ENCODE measurements around the gene PI4KA. TPM values are rescaled to one million over a fixed set of nuclear protein-coding genes. Genes with fewer than 3 reads are reported as not detected.

Gene PI4KA
- total and polyA plus RNA-seq, 2 of the 13 experiments (the other 11 are each of a cell fraction or from before 2014, with no cell fraction given): 27.4 to 56.4 TPM

DNA sequence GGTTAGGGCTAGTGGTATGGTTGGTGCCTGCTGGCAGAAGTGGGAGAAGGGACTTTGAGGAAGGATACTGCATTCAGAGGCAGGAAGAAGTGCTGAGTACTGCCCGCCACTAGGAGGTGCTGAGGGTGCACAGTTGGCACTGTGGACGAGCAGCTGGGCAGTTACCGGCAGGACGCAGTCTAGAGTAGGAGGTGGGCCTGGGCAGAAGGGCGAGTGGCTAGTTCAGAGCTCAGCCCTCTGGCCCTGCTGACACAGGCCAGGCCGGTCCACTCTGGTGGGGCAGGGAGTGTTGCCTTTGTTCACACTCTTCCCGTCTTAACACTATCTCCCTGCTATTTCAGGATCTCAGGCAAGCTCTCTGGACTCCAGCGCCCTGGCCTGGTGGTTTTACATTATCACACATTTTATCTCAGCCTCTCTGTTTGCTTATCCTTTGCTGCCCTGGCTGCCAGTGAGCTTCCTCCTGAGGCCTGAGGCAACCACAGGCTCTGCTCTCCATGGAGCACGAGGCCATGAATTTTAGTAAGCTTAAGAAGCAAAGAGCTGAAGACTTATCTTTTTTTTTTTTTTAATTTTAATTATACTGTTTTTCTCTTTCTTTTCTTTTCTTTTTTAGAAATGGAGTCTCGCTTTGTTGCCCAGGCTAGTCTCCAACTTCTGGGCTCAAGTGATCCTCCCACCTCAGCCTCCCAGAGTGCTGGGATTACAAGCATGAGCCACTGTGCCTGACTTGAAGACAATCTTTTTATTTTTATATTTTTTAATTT lies 27.1 kb upstream of the PI4KA start (continued):
- no peak for TF ChIP-seq NFRKB (IDR thresholded peaks at IDR 0.05)
- TF ChIP-seq ZSCAN9 (CRISPR knock-in tag; IDR thresholded peaks at IDR 0.05; ENCODE audit: borderline replicate concordance): peak; percentile 89; the same call in 1 of the 2 replicates
- peak; percentile 60; the same call in 1 of the 2 replicates for TF ChIP-seq KMT2A (CRISPR knock-in tag; IDR thresholded peaks at IDR 0.05)
- TF ChIP-seq, protein P1, sequence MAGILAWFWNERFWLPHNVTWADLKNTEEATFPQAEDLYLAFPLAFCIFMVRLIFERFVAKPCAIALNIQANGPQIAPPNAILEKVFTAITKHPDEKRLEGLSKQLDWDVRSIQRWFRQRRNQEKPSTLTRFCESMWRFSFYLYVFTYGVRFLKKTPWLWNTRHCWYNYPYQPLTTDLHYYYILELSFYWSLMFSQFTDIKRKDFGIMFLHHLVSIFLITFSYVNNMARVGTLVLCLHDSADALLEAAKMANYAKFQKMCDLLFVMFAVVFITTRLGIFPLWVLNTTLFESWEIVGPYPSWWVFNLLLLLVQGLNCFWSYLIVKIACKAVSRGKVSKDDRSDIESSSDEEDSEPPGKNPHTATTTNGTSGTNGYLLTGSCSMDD (CRISPR knock-in tag; IDR thresholded peaks at IDR 0.05): no peak
- TF ChIP-seq, protein P2, sequence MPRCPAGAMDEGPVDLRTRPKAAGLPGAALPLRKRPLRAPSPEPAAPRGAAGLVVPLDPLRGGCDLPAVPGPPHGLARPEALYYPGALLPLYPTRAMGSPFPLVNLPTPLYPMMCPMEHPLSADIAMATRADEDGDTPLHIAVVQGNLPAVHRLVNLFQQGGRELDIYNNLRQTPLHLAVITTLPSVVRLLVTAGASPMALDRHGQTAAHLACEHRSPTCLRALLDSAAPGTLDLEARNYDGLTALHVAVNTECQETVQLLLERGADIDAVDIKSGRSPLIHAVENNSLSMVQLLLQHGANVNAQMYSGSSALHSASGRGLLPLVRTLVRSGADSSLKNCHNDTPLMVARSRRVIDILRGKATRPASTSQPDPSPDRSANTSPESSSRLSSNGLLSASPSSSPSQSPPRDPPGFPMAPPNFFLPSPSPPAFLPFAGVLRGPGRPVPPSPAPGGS (CRISPR knock-in tag; IDR thresholded peaks at IDR 0.05): no peak
- 0 out of 2 replicates have a peak, but pooled peaks have one; percentile 46 for TF ChIP-seq ZNF430 (CRISPR knock-in tag; IDR thresholded peaks at IDR 0.05)
- TF ChIP-seq, protein P3, sequence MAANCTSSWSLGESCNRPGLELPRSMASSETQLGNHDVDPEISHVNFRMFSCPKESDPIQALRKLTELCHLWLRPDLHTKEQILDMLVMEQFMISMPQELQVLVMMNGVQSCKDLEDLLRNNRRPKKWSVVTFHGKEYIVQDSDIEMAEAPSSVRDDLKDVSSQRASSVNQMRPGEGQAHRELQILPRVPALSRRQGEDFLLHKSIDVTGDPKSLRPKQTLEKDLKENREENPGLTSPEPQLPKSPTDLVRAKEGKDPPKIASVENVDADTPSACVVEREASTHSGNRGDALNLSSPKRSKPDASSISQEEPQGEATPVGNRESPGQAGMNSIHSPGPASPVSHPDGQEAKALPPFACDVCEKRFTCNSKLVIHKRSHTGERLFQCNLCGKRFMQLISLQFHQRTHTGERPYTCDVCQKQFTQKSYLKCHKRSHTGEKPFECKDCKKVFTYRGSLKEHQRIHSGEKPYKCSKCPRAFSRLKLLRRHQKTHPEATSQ (CRISPR knock-in tag; IDR thresholded peaks at IDR 0.05; ENCODE audit: borderline replicate concordance): no peak
- TF ChIP-seq, protein P4, sequence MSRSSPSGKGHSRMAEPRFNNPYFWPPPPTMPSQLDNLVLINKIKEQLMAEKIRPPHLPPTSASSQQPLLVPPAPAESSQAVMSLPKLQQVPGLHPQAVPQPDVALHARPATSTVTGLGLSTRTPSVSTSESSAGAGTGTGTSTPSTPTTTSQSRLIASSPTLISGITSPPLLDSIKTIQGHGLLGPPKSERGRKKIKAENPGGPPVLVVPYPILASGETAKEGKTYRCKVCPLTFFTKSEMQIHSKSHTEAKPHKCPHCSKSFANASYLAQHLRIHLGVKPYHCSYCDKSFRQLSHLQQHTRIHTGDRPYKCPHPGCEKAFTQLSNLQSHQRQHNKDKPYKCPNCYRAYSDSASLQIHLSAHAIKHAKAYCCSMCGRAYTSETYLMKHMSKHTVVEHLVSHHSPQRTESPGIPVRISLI (CRISPR knock-in tag; IDR thresholded peaks at IDR 0.05; ENCODE audit: borderline replicate concordance): peak; percentile 65; the same call in 1 of the 2 replicates
- TF ChIP-seq HDAC1 (CRISPR knock-in tag; IDR thresholded peaks at IDR 0.05): peak; percentile 65; the same call in 1 of the 2 replicates
- no peak for TF ChIP-seq SUZ12 (IDR thresholded peaks at IDR 0.05; ENCODE audit: low read depth, low read length)
- no peak for TF ChIP-seq TMF1 (CRISPR knock-in tag; IDR thresholded peaks at IDR 0.05; ENCODE audit: low read depth)
- no peak for TF ChIP-seq ZNF558 (CRISPR knock-in tag; IDR thresholded peaks at IDR 0.05; ENCODE audit: borderline replicate concordance)
- no peak for TF ChIP-seq KAT2B (IDR thresholded peaks at IDR 0.05; ENCODE audit: borderline replicate concordance, low read depth, low read length)
- peak; percentile 94; the same call in 1 of the 2 replicates for TF ChIP-seq MTA1 (CRISPR knock-in tag; IDR thresholded peaks at IDR 0.05; ENCODE audit: borderline replicate concordance)
- no peak for TF ChIP-seq ZNF101 (CRISPR knock-in tag; IDR thresholded peaks at IDR 0.05; ENCODE audit: borderline replicate concordance, low read depth)
- TF ChIP-seq, protein P5, sequence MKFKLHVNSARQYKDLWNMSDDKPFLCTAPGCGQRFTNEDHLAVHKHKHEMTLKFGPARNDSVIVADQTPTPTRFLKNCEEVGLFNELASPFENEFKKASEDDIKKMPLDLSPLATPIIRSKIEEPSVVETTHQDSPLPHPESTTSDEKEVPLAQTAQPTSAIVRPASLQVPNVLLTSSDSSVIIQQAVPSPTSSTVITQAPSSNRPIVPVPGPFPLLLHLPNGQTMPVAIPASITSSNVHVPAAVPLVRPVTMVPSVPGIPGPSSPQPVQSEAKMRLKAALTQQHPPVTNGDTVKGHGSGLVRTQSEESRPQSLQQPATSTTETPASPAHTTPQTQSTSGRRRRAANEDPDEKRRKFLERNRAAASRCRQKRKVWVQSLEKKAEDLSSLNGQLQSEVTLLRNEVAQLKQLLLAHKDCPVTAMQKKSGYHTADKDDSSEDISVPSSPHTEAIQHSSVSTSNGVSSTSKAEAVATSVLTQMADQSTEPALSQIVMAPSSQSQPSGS (CRISPR knock-in tag; IDR thresholded peaks at IDR 0.05): peak; percentile 64; the same call in 1 of the 2 replicates
- TF ChIP-seq ZNF451 (CRISPR knock-in tag; IDR thresholded peaks at IDR 0.05): peak; percentile 77
- no peak for TF ChIP-seq ZNF546 (CRISPR knock-in tag; conservative IDR thresholded peaks at IDR 0.05)
- TF ChIP-seq PITX1 (CRISPR knock-in tag; IDR thresholded peaks at IDR 0.05): 0 out of 2 replicates have a peak, but pooled peaks have one; percentile 47
- TF ChIP-seq ATRX (CRISPR knock-in tag; IDR thresholded peaks at IDR 0.05; ENCODE audit: borderline replicate concordance): no peak

Data from HepG2 (cell line).